ENCODE measurements around the gene TCN2. TPM values are rescaled to one million over a fixed set of nuclear protein-coding genes. Genes with fewer than 3 reads are reported as not detected.

Gene TCN2
- total and polyA plus RNA-seq, 2 experiments from 2014 or later, result 6.1 to 7.8 TPM

- Histone ChIP-seq H3K9me3 (ENCODE audit: low read depth) (no peaks in the 10 kb centered on the region), H3K4me3 (no peak overlapping the region), H3K27ac (no peak overlapping the region), H3K27me3 (peaks cover 12% of the 10 kb centered on the region), H3K36me3 (no peaks in the 10 kb centered on the region), H3K4me1 (ENCODE audit: low read depth) (peaks cover 6% of the 10 kb centered on the region)
- DNase-seq (ENCODE audit: low read depth in 1 of 2, low spot score in 1 of 2), result no peak
- TF ChIP-seq CTCF (IDR thresholded peaks at IDR 0.05; ENCODE audit: low read depth, low read length), result no peak
These were observed 57.8 kb downstream of the TCN2 start for GRCh38 chr22:30664798-30665197.

- H3K27ac ChIP-seq, result no peak overlapping the region
- peaks cover 6% of the 10 kb centered on the region for H3K4me1 ChIP-seq (ENCODE audit: low read depth)
- H3K36me3 ChIP-seq, result no peaks in the 10 kb centered on the region
- H3K9me3 ChIP-seq (ENCODE audit: low read depth), result no peaks in the 10 kb centered on the region
- no peak for TF ChIP-seq CTCF (IDR thresholded peaks at IDR 0.05; ENCODE audit: low read depth, low read length)
- peaks cover 12% of the 10 kb centered on the region for H3K27me3 ChIP-seq
- no peak overlapping the region for H3K4me3 ChIP-seq
- DNase-seq (ENCODE audit: low read depth in 1 of 2, low spot score in 1 of 2), result no peak
These were observed 58.3 kb downstream of the TCN2 start for GRCh38 chr22:30665266-30665665.

GRCh38 chr22:30665786-30666185 is 58.8 kb downstream of the TCN2 start:
- no peak for TF ChIP-seq CTCF (IDR thresholded peaks at IDR 0.05; ENCODE audit: low read depth, low read length)
- no peak overlapping the region for H3K4me3 ChIP-seq
- peaks cover 12% of the 10 kb centered on the region for H3K27me3 ChIP-seq
- H3K9me3 ChIP-seq (ENCODE audit: low read depth), result no peaks in the 10 kb centered on the region
- no peak overlapping the region for H3K27ac ChIP-seq
- no peak for DNase-seq (ENCODE audit: low read depth in 1 of 2, low spot score in 1 of 2)
- H3K36me3 ChIP-seq, result no peaks in the 10 kb centered on the region
- peaks cover 6% of the 10 kb centered on the region for H3K4me1 ChIP-seq (ENCODE audit: low read depth)

GRCh38 chr22:30667107-30667493 is 60.1 kb downstream of the TCN2 start:
- no peak overlapping the region for H3K27ac ChIP-seq
- no peaks in the 10 kb centered on the region for H3K36me3 ChIP-seq
- TF ChIP-seq CTCF (IDR thresholded peaks at IDR 0.05; ENCODE audit: low read depth, low read length), result no peak
- peak; percentile 9 to 12 for DNase-seq (ENCODE audit: low read depth in 1 of 2, low spot score in 1 of 2)
- peaks cover 12% of the 10 kb centered on the region for H3K27me3 ChIP-seq
- peaks cover 6% of the 10 kb centered on the region for H3K4me1 ChIP-seq (ENCODE audit: low read depth)
- peak overlapping the region; percentile 70 for H3K4me3 ChIP-seq
- H3K9me3 ChIP-seq (ENCODE audit: low read depth), result no peaks in the 10 kb centered on the region

- Histone ChIP-seq H3K9me3 (ENCODE audit: low read depth) (no peaks in the 10 kb centered on the region), H3K27ac (no peak within 1 kb of the TSS), H3K4me1 (ENCODE audit: low read depth) (peaks cover 6% of the 10 kb centered on the region), H3K27me3 (peaks cover 12% of the 10 kb centered on the region), H3K4me3 (peak within 1 kb of the TSS; percentile 70), H3K36me3 (no peaks in the 10 kb centered on the region)
- TF ChIP-seq CTCF (IDR thresholded peaks at IDR 0.05; ENCODE audit: low read depth, low read length), result peak; percentile 26
- peak; percentile 92 to 94 for DNase-seq (ENCODE audit: low read depth in 1 of 2, low spot score in 1 of 2)
These were observed 60.8 kb downstream of the TCN2 start, which contains the start of gene DUSP18 for GRCh38 chr22:30667494-30668385. TSS of gene DUSP18 (minus strand) at chr22:30667875. CDS start at chr22:30664003, 3,872 bp downstream.
